Spleen (tissue), 7 donors: ENCODE data around the gene HCN3.

Source experiments
- CTCF ChIP-seq, 11 experiments: fragments of 200-600 bp in 7 of 11; fragments of 450-650 bp in 4 of 11; sonication (generic) in 4 of 11; IDR thresholded peaks in 8 of 11; conservative IDR thresholded peaks in 3 of 11; 1 replicate in 7 of 11; 2 replicates in 4 of 11; pipeline versions ENCODE4 v1.4.0 to v1.8.0; 2016 to 2021; ENCODE audit warnings: antibody characterized with exemption in 11 of 11, inconsistent platforms in 4 of 11, mild to moderate bottlenecking in 1 of 11
- POLR2A ChIP-seq, 3 donors: fragments of 450-650 bp; IDR thresholded peaks; one replicate each; pipeline ENCODE4 v1.5.1; 2017; ENCODE audit warnings: antibody characterized with exemption in 3 of 3, mild to moderate bottlenecking in 1 of 3
- POLR2AphosphoS5 ChIP-seq, 3 donors: sonication (generic); formaldehyde crosslinking; IDR thresholded peaks; one replicate each; pipeline ENCODE4 v1.5.1; 2017; ENCODE audit warnings: antibody characterized with exemption in 3 of 3
- donor health status: DM: no; HTN: no; CAD: no; lungs with moderate emphysema.
- donor health status: DM: no; HTN: no; CAD: no.
- donor health status: DM: no; HTN: no; CAD: no.

DNA sequence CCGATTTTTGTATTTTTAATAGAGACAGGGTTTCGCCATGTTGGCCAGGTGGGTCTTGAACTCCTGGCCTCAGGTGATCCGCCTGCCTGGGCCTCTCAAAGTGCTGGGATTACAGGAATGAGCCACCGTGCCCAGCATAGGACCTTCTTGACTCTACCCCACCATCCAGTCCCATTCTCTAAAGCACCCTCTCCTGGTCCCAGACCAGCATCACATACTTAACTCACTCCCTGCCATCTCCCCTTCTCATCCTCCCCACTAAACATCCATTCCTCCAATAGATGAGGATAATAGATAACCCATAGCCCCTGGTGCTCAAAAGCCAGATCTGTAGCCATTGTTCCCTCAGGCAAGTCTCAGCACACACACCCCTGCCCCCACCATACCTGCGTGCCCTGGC is 24.1 kb upstream of the HCN3 start:
- TF ChIP-seq POLR2A (IDR thresholded peaks at IDR 0.05) (no peak), CTCF (IDR thresholded peaks at IDR 0.05 in 8 of 11, conservative IDR thresholded peaks at IDR 0.05 in 3 of 11) (no peak), POLR2AphosphoS5 (IDR thresholded peaks at IDR 0.05) (no peak)
